Thymus (tissue), 11 donors: ENCODE data around the gene DEPDC7. TPM values are rescaled to one million over a fixed set of nuclear protein-coding genes. Genes with fewer than 3 reads are reported as not detected.

Experiments
- DNase-seq, 9 donors: peaks; one replicate each; pipeline ENCODE4 v3.0.0-alpha.2; 2013; ENCODE audit warnings: low spot score in 9 of 9, low read depth in 6 of 9, missing footprints in 1 of 9
- H3K27ac ChIP-seq, 2 donors: one replicate each; pipeline ENCODE4 v1.5.1; 2013; ENCODE audit warnings: control low read depth in 1 of 2, low read depth in 1 of 2, low read length in 1 of 2, mild to moderate bottlenecking in 1 of 2, moderate library complexity in 1 of 2
- H3K27me3 ChIP-seq, 2 donors: one replicate each; pipeline ENCODE4 v1.5.1; 2013; ENCODE audit warnings: low read length in 1 of 2; ENCODE audit not compliant: control insufficient read depth in 2 of 2, insufficient read depth in 1 of 2
- H3K36me3 ChIP-seq, 2 donors: one replicate each; pipeline ENCODE4 v1.5.1; 2013; ENCODE audit warnings: low read length in 1 of 2, mild to moderate bottlenecking in 1 of 2, moderate library complexity in 1 of 2; ENCODE audit not compliant: control insufficient read depth in 2 of 2, insufficient read depth in 2 of 2
- H3K4me1 ChIP-seq, 2 donors: one replicate each; pipeline ENCODE4 v1.5.1; 2013; ENCODE audit warnings: low read length in 2 of 2; ENCODE audit not compliant: control insufficient read depth in 2 of 2, insufficient read depth in 2 of 2
- H3K4me3 ChIP-seq, 2 donors: one replicate each; pipeline ENCODE4 v1.5.1; 2013; ENCODE audit warnings: low read length in 2 of 2, control low read depth in 1 of 2, mild to moderate bottlenecking in 1 of 2
- H3K9me3 ChIP-seq, 2 donors: one replicate each; pipeline ENCODE4 v1.5.1; 2013; ENCODE audit warnings: low read length in 1 of 2, mild to moderate bottlenecking in 1 of 2; ENCODE audit not compliant: control insufficient read depth in 2 of 2, insufficient read depth in 1 of 2
- WGBS: extraction: QIAGEN DNeasy Blood & Tissue Kit; methylation state at CpG from one replicate; pipeline ENCODE4 v1.1.7; 2013; 5-methylcytosine and 5-hydroxymethylcytosine counted together
- polyA plus RNA-seq: library from polyadenylated mRNA; stranded (reverse); fragments of 200-250 nt; gene quantifications from one replicate; pipeline ENCODE4 v1.2.3, GENCODE V29; 2013
- total RNA-seq: library from RNA; stranded (reverse); fragments of 120-200 nt; gene quantifications from one replicate; pipeline ENCODE4 v1.2.4, GENCODE V29; 2013
- donor health status: healthy.

The DEPDC7 gene
- total and polyA plus RNA-seq, 2 donors = 3.2 to 6.6 TPM

GRCh38 chr11:33072465-33072864 lies 56.8 kb downstream of the DEPDC7 start:
- 98% methylated on average over 8 of the region's 8 CpGs for WGBS
- DNase-seq = no peak
- H3K36me3 ChIP-seq = peaks cover 63 to 76% of the 10 kb centered on the region in 2 donors
- H3K4me1 ChIP-seq = peaks cover 0 to 2% of the 10 kb centered on the region in 2 donors
- H3K4me3 ChIP-seq = no peak overlapping the region
- no peaks in the 10 kb centered on the region for H3K27me3 ChIP-seq
- no peaks in the 10 kb centered on the region for H3K9me3 ChIP-seq
- no peak overlapping the region for H3K27ac ChIP-seq

Other genes with a start within 250 kb of the DEPDC7 start
- 0.05 TPM for gene CCDC73, start 221.2 kb upstream of the DEPDC7 start, total RNA-seq
- gene CCDC73, start 221.2 kb upstream of the DEPDC7 start, polyA plus RNA-seq = 0.25 TPM
- 3.1 TPM for gene PRRG4, start 186.0 kb upstream of the DEPDC7 start, total RNA-seq
- gene PRRG4, start 186.0 kb upstream of the DEPDC7 start, polyA plus RNA-seq = 14.4 TPM
- 14.5 TPM for gene QSER1, start 123.1 kb upstream of the DEPDC7 start, total RNA-seq
- gene QSER1, start 123.1 kb upstream of the DEPDC7 start, polyA plus RNA-seq = 5.8 TPM
- 7.4 TPM for gene TCP11L1, start 23.7 kb downstream of the DEPDC7 start, total RNA-seq
- gene TCP11L1, start 23.7 kb downstream of the DEPDC7 start, polyA plus RNA-seq = 7.3 TPM
- gene CSTF3, start 145.6 kb downstream of the DEPDC7 start, total RNA-seq = 23.3 TPM
- gene CSTF3, start 145.6 kb downstream of the DEPDC7 start, polyA plus RNA-seq = 46.1 TPM
- 60.7 TPM for gene HIPK3, start 241.5 kb downstream of the DEPDC7 start, total RNA-seq
- gene HIPK3, start 241.5 kb downstream of the DEPDC7 start, polyA plus RNA-seq = 35.7 TPM